ENCODE measurements around the gene WDR13. TPM values are rescaled to one million over a fixed set of nuclear protein-coding genes. Genes with fewer than 3 reads are reported as not detected.

WDR13 gene
- total and polyA plus RNA-seq, 12 donors = 121 to 352 (median 159) TPM

DNA sequence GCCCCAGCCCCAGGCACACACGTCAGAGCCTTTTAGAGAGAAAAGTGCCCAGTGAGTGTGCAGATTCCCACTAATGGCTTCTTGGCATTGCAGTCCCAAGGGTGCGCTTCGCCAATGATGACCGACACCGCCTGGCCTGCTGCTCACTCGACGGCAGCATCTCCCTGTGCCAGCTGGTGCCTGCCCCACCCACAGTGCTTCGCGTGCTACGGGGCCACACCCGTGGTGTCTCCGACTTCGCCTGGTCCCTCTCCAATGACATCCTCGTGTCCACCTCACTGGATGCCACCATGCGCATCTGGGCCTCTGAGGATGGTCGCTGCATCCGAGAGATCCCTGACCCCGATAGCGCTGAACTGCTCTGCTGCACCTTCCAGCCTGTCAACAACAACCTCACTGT is 2.9 kb downstream of the WDR13 start:
- H3K4me3 ChIP-seq = no peak overlapping the region
- 90 to 91% methylated on average over 18 to 19 of the region's 19 CpGs for WGBS, 2 donors
- no peak for DNase-seq
- no peaks in the 10 kb centered on the region for H3K27me3 ChIP-seq
- no peak overlapping the region for H3K27ac ChIP-seq
- ATAC-seq = no peak
- peaks cover 0 to 13% (median 4%) of the 10 kb centered on the region in 9 donors for H3K4me1 ChIP-seq
- intact Hi-C loops (cut with DNase I) = no loop called here
- H3K9me3 ChIP-seq = no peaks in the 10 kb centered on the region
- H3K36me3 ChIP-seq = peaks cover 0 to 65% (median 6%) of the 10 kb centered on the region in 9 donors
- TF ChIP-seq, protein P1, sequence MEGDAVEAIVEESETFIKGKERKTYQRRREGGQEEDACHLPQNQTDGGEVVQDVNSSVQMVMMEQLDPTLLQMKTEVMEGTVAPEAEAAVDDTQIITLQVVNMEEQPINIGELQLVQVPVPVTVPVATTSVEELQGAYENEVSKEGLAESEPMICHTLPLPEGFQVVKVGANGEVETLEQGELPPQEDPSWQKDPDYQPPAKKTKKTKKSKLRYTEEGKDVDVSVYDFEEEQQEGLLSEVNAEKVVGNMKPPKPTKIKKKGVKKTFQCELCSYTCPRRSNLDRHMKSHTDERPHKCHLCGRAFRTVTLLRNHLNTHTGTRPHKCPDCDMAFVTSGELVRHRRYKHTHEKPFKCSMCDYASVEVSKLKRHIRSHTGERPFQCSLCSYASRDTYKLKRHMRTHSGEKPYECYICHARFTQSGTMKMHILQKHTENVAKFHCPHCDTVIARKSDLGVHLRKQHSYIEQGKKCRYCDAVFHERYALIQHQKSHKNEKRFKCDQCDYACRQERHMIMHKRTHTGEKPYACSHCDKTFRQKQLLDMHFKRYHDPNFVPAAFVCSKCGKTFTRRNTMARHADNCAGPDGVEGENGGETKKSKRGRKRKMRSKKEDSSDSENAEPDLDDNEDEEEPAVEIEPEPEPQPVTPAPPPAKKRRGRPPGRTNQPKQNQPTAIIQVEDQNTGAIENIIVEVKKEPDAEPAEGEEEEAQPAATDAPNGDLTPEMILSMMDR (IDR thresholded peaks at IDR 0.05) = no peak

GRCh38 chrX:48601741-48602394 is 4.6 kb downstream of the WDR13 start:
- ATAC-seq (no peak), DNase-seq (no peak)
- Histone ChIP-seq H3K4me3 (no peak overlapping the region), H3K36me3 (peaks cover 0 to 67% (median 6%) of the 10 kb centered on the region in 9 donors), H3K27me3 (no peaks in the 10 kb centered on the region), H3K4me1 (peaks cover 0 to 13% (median 4%) of the 10 kb centered on the region in 9 donors), H3K9me3 (no peaks in the 10 kb centered on the region), H3K27ac (no peak overlapping the region)
- TF ChIP-seq, protein P1 (IDR thresholded peaks at IDR 0.05) = no peak
- 80 to 85% methylated on average over 16 to 17 of the region's 17 CpGs for WGBS, 2 donors
- intact Hi-C loops (cut with DNase I) = no loop called here

GRCh38 chrX:48604701-48605100 is 7.4 kb downstream of the WDR13 start:
- TF ChIP-seq, protein P1 (IDR thresholded peaks at IDR 0.05) = no peak
- H3K9me3 ChIP-seq = no peaks in the 10 kb centered on the region
- H3K27me3 ChIP-seq = no peaks in the 10 kb centered on the region
- H3K4me1 ChIP-seq = no peaks in the 10 kb centered on the region
- ATAC-seq = no peak
- intact Hi-C loops (cut with DNase I) = no loop called here
- no peak overlapping the region for H3K4me3 ChIP-seq
- no peak overlapping the region for H3K27ac ChIP-seq
- 93% methylated on average over 16 of the region's 16 CpGs for WGBS, 2 donors
- no peak for DNase-seq
- peaks cover 0 to 56% (median 0%) of the 10 kb centered on the region in 9 donors for H3K36me3 ChIP-seq

GRCh38 chrX:48606091-48606490 is 8.8 kb downstream of the WDR13 start:
- peaks cover 0 to 43% (median 0%) of the 10 kb centered on the region in 9 donors for H3K36me3 ChIP-seq
- H3K9me3 ChIP-seq = no peaks in the 10 kb centered on the region
- intact Hi-C loops (cut with DNase I) = no loop called here
- DNase-seq (no peak), ATAC-seq (peak in 2 of 8 donors; percentile 25 to 42)
- no peaks in the 10 kb centered on the region for H3K4me1 ChIP-seq
- no peak overlapping the region for H3K4me3 ChIP-seq
- H3K27me3 ChIP-seq = no peaks in the 10 kb centered on the region
- no peak overlapping the region for H3K27ac ChIP-seq
- WGBS, 2 donors = 70 to 75% methylated on average over 6 of the region's 6 CpGs
- TF ChIP-seq, protein P1 (IDR thresholded peaks at IDR 0.05) = no peak

All from heart right ventricle (tissue), 16 donors.